Measurements from ENCODE around the gene THOC6.
A peak's percentile ranks its signal among the peaks of the same experiment; 100 is the strongest.

DNA sequence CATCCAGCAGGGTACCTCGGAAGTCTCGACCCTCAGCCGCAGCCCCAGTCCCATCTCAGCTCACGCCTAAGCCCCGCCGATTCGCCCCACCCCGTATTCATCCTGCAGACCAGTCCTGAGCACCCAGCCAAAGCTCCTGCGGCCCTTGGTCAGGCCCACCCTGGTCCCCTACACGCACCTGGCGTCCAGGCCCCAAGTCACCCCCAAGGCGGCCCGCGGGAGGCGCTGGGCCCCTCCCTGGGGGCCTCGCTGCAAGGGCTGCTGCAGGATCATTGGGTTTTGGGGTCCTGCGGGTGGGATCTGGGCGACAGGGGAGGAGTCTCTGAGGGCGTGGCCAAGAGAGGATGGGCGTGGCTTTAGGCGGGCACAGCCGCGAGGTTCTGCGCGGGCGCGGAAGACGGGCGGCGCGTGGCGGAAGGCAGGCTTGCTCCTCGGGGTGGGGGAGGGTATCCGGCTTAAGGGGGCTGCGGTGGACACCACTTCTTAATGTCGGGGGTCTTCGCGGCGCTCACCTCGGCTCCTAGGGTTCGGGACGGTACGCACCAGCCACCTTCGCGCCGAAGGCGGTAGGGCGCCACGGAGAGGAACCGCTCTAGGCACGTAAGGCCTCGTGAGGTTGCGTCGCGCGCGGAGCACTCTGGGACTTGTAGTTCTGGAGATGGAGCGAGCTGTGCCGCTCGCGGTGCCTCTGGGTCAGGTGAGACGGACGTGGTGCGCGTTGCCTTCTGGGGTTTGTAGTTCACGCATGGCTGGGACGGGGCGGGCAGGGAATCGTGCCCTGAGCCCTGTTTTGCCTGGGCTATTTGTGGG, at the start of gene THOC6, which contains the start of gene HCFC1R1:
- TF ChIP-seq POLR2A (IDR thresholded peaks at IDR 0.05) (peak; percentile 62), EP300 (IDR thresholded peaks at IDR 0.05) (no peak)
- TF ChIP-seq, protein P1, sequence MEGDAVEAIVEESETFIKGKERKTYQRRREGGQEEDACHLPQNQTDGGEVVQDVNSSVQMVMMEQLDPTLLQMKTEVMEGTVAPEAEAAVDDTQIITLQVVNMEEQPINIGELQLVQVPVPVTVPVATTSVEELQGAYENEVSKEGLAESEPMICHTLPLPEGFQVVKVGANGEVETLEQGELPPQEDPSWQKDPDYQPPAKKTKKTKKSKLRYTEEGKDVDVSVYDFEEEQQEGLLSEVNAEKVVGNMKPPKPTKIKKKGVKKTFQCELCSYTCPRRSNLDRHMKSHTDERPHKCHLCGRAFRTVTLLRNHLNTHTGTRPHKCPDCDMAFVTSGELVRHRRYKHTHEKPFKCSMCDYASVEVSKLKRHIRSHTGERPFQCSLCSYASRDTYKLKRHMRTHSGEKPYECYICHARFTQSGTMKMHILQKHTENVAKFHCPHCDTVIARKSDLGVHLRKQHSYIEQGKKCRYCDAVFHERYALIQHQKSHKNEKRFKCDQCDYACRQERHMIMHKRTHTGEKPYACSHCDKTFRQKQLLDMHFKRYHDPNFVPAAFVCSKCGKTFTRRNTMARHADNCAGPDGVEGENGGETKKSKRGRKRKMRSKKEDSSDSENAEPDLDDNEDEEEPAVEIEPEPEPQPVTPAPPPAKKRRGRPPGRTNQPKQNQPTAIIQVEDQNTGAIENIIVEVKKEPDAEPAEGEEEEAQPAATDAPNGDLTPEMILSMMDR (IDR thresholded peaks at IDR 0.05), result peak in 1 of 3 donors; percentile 18

Measured in ovary (tissue), 3 donors.